Measurements from ENCODE around the gene TBCK.

TBCK gene

DNA sequence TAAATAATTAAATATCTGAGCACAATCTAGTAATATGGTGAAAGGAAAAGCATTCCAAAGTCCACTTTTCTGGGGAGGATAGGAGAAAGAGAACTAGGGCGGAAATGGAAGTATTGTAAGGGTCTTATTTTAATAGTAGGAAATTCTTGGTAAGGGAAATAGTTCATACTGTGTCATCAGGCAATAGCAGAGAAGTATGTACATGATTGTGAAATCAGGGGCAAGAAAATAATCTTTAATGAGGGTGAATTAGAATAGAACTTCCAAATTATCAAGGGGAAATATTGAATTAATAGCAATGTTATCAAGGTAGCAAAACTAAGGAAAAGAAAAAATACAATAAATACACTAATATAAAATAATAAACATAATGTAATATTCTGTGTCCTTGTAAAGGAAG, 37.8 kb upstream of the TBCK start:
- no peak for TF ChIP-seq FOXM1 (IDR thresholded peaks at IDR 0.05; ENCODE audit: borderline replicate concordance, low read depth)
- TF ChIP-seq ZBTB7A (IDR thresholded peaks at IDR 0.05; ENCODE audit: low read depth): no peak
- no peak for TF ChIP-seq REST (IDR thresholded peaks at IDR 0.05; ENCODE audit: low read depth)
- TF ChIP-seq RAD21 (IDR thresholded peaks at IDR 0.05; ENCODE audit: low read depth): no peak
- no peak for TF ChIP-seq CREB1 (IDR thresholded peaks at IDR 0.05; ENCODE audit: low read depth)
- no peak for TF ChIP-seq EP300 (IDR thresholded peaks at IDR 0.05; ENCODE audit: borderline replicate concordance)
- no peak for TF ChIP-seq TAF1 (IDR thresholded peaks at IDR 0.05; ENCODE audit: low read depth)
- TF ChIP-seq USF1 (IDR thresholded peaks at IDR 0.05): no peak
- no peak for TF ChIP-seq TCF12 (IDR thresholded peaks at IDR 0.05; ENCODE audit: low read depth)

- TF ChIP-seq, protein P1, sequence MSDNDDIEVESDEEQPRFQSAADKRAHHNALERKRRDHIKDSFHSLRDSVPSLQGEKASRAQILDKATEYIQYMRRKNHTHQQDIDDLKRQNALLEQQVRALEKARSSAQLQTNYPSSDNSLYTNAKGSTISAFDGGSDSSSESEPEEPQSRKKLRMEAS (IDR thresholded peaks at IDR 0.05): no peak
- no peak for TF ChIP-seq EP300 (IDR thresholded peaks at IDR 0.05; ENCODE audit: borderline replicate concordance)
- TF ChIP-seq YY1 (IDR thresholded peaks at IDR 0.05; ENCODE audit: low read depth): no peak
- TF ChIP-seq ZBTB7A (IDR thresholded peaks at IDR 0.05; ENCODE audit: low read depth): no peak
Observed at GRCh38 chr4:106351016-106351415, 35.0 kb upstream of the TBCK start.

DNA sequence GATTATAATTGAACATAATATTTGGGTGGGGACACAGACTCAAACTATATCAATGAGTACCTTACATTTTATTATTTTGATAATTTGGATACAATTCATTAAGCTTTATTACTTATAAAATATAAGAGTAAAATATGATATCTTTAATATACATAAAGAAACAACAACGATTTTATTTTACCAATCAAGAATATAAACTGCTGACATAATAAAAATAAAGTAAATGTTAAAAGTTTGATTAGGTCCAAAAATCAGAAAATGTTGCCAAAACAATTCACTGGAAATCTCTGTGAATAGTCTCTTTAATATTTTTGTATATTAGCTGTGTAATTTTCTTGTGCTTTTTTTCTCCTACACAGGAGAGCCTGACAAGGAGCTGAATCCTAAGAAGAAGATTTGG, 31.2 kb upstream of the TBCK start:
- TF ChIP-seq RAD21 (IDR thresholded peaks at IDR 0.05; ENCODE audit: low read depth) (no peak), EGR1 (IDR thresholded peaks at IDR 0.05) (no peak), REST (IDR thresholded peaks at IDR 0.05; ENCODE audit: low read depth) (no peak), YY1 (IDR thresholded peaks at IDR 0.05; ENCODE audit: low read depth) (no peak), NFIC (IDR thresholded peaks at IDR 0.05) (no peak), CEBPB (IDR thresholded peaks at IDR 0.05) (no peak)
- TF ChIP-seq, protein P1 (IDR thresholded peaks at IDR 0.05): no peak

- no peak for TF ChIP-seq USF1 (IDR thresholded peaks at IDR 0.05)
- no peak for TF ChIP-seq TCF12 (IDR thresholded peaks at IDR 0.05; ENCODE audit: low read depth)
- TF ChIP-seq TEAD4 (IDR thresholded peaks at IDR 0.05): no peak
- TF ChIP-seq REST (IDR thresholded peaks at IDR 0.05; ENCODE audit: low read depth): no peak
- no peak for TF ChIP-seq FOXM1 (IDR thresholded peaks at IDR 0.05; ENCODE audit: borderline replicate concordance, low read depth)
- TF ChIP-seq EGR1 (IDR thresholded peaks at IDR 0.05): no peak
- TF ChIP-seq, protein P1 (IDR thresholded peaks at IDR 0.05): no peak
Observed at GRCh38 chr4:106344647-106344970, 28.6 kb upstream of the TBCK start.

DNA sequence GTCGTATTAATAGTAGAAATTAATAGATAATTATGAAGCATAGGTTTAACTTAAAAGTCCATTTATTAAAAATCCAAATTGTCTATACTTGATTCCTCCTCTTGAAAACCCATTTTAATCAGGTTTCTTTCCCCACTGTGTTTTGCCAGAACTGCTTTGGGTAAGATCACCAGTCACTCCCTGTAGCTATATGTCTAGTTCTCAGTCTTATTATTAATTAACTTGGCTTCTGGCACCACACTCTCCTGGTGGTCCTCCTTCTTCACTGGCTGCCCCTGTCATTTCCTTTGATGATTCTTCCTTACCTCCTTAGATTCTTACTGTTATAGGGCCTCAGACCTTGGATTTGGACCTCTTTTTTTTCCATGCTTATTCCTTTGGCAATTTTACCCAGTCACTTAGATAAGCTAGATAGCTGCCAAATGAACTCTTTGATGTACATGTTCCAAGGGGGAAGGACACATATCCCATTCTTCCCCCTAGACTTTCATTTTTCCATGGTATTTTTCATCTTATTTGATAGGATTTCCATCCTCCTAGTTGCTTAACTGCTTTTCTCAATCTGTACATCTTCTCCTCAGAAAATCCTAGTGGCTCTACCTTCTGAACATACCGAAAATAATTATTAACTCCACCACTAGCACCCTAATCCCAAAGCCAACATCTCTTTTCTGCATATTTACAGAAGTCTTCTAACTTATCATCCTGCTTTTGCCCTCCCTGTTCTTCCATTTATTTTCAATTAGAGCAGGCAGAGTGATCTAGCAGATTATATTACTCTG, 28.0 kb upstream of the TBCK start:
- TF ChIP-seq NFIC (IDR thresholded peaks at IDR 0.05) (no peak), CEBPB (IDR thresholded peaks at IDR 0.05) (no peak), USF1 (IDR thresholded peaks at IDR 0.05) (no peak), CREB1 (IDR thresholded peaks at IDR 0.05; ENCODE audit: low read depth) (no peak), YY1 (IDR thresholded peaks at IDR 0.05; ENCODE audit: low read depth) (no peak), TCF12 (IDR thresholded peaks at IDR 0.05; ENCODE audit: low read depth) (no peak), EGR1 (IDR thresholded peaks at IDR 0.05) (no peak), ZBTB7A (IDR thresholded peaks at IDR 0.05; ENCODE audit: low read depth) (no peak), EP300 (IDR thresholded peaks at IDR 0.05; ENCODE audit: borderline replicate concordance) (no peak), FOXM1 (IDR thresholded peaks at IDR 0.05; ENCODE audit: borderline replicate concordance, low read depth) (no peak), REST (IDR thresholded peaks at IDR 0.05; ENCODE audit: low read depth) (no peak), TAF1 (IDR thresholded peaks at IDR 0.05; ENCODE audit: low read depth) (no peak), RAD21 (IDR thresholded peaks at IDR 0.05; ENCODE audit: low read depth) (no peak), TEAD4 (IDR thresholded peaks at IDR 0.05) (no peak)
- TF ChIP-seq, protein P1 (IDR thresholded peaks at IDR 0.05): no peak

Measured in Ishikawa (cell line).